Stimulated activated CD4-positive, alpha-beta T cell treated with anti-CD3 and anti-CD28 coated beads, TNF-alpha, amount 100 ng/mL, for 48 hours (primary cell): Measurements from ENCODE around the gene GP9.
"Not testable (repeated sequence)": the region's sequence is repeated elsewhere in the genome, so short reads cannot be mapped to it uniquely, and the experiment has no call there.

Experiments
- DNase-seq, 3 donors: peaks; one replicate each; pipeline ENCODE4 v3.0.0-alpha.2; 2020; ENCODE audit warnings: low read depth in 3 of 3

The GP9 gene

GRCh38 chr3:129070086-129070885, 9.7 kb downstream of the GP9 start:
- no peak for DNase-seq

DNA sequence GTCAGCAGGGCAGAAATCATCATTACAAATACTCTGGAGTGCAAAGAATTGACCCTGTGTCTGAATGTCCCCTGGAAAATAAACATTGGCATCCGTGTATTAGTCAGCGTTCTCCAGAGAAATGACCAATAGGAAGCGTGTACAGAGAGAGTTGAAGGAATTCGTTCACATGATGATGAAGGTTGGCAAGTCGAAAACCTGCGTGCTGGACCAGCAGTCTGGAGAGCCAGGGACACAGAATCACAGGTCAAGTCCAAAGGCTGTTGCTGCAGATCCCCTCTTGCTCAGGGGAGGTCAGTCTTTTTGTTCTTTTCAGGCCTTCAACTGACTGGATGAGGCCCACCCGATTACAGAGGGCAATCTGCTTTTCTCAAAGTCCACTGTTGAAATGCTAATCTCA, 16.6 kb downstream of the GP9 start:
- DNase-seq: no peak

DNA sequence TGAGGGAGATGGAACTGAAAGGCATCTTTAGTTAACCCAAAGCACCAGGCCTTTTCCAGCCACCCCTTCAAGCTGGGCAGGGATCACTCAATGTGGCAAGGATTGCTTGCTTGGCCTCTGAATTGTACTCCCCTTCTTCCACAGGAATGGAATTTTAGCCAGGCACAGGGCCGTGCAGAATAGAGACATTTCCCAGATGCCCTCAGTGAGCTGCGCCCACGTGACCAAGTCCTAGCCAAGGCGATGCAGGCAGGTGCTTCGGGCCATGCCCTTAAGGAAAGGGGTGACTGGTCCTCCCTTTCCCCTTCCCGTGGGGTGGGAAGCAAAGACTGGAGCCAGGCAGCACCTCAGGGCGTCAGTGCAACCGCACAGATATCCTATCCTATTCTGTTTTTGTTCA, 17.9 kb downstream of the GP9 start:
- DNase-seq: no peak

DNA sequence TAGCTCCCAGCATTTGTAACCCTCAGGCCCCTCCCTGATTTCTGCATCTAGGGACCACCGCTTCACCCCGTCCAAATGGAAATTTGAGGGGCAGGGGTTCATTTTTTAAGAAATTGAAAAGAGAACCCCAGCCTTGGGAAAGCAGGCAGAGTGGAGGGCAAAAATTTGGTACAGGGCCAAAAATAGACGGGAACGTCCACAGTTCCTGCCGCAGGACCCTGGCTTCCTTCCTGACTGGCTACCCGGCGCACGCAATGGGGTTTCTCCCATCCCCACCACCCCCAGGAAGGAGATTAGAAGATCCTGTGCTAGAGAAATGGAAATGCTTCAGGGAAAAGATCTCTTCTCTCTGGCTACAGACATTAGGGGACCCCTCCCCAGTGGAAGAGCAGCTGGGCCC, 20.9 kb downstream of the GP9 start:
- DNase-seq: no peak

- no peak for DNase-seq
Observed at GRCh38 chr3:129082026-129082425, 21.4 kb downstream of the GP9 start.

DNA sequence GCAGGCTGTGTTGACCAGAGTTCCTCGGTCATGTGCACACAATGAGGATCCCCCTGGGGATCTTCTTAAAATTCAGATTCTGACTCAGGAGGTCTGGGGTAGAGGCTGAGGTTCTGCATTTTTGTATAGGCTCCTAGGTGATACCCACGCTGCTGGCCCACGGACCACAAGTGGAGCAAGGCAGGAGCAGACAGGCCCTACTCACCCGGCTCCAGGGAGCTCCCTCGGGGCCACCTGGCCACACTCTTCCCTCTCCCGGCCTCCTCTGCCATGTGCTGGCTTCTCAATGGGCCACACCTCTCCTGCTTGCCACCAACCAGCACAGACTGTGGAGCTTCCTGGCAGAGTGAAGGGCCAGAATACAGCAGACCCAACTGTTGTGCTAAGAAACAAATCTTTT, 23.9 kb downstream of the GP9 start:
- DNase-seq: no peak

DNA sequence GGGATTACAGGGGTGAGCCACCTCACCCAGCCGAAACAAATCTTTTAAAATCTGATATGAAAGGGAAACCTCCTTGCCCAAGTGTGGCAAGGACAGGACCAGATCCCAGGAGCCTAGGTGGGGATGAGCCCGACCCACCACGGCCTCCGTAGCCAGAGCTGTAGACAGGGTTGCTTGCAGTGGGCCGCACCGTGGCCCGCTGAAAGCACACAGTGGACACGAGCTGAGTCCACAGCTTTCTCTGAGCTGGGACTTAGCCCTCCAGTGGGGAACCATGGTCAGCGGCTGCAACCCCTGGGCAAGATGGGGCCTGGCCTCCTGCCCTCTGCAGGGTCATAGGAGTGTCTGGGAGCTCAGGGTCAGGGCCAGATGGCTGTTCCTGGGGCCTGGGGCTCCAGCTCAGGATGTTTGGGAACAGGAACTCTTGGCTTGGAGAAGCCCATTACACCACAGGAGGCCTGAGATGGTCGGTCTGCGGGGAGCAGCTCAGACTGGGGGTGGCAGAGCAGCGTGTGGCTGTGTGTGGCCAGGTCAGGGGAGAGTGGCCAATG, 24.7 kb downstream of the GP9 start:
- no peak for DNase-seq

- no peak for DNase-seq
Observed at GRCh38 chr3:129085818-129086217, 25.2 kb downstream of the GP9 start.

DNA sequence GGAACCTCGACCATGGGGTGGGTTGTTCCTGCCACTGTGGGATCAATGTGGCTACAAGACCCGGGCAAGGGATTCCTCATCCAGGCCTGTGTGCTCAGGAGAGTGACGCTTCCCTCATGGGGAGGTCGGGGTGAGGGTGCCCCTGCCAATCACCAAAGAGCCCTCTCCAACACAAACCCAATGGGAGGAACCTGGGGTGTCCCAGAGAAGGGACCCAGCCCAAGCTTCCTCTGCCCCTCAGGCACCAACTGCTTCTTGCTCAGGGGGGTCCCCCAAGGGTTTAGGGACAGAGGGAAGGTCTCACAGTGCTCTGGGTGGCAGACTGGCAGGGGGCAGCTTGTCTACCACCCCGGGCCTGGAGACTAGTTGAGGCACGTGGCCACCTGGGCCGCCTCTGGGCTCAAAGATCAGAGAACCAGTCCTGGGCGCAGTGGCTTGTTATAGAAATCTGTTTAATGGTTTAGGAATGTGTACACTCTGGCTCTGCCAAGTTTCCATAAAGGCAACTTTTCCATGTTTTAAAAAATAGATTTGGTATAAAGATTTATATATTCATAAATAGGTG, 26.6 kb downstream of the GP9 start:
- DNase-seq: no peak

GRCh38 chr3:129087904-129088303, 27.3 kb downstream of the GP9 start:
- not testable (repeated sequence) for DNase-seq

DNA sequence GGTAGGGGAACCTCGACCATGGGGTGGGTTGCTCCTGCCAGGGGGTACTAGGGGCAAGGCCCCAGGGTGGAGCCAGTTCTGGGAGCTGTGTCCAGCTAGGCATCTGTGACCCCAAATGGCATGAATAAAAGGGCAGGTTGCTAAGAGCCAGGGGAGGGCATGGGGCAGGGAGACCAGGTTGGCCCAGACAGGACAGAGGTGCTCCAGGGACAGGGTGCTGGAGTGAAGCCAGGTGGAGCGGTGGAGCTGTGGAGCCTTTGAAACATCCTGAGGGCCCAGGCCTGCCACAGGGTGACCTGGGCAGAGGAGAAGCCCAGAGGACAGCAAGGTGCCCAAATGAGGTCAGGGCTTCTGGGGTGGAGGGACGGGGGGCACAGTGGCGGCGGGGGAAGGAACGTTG, 27.7 kb downstream of the GP9 start:
- DNase-seq: not testable (repeated sequence)

- no peak for DNase-seq
Observed at GRCh38 chr3:129095285-129095684, 34.7 kb downstream of the GP9 start.

DNA sequence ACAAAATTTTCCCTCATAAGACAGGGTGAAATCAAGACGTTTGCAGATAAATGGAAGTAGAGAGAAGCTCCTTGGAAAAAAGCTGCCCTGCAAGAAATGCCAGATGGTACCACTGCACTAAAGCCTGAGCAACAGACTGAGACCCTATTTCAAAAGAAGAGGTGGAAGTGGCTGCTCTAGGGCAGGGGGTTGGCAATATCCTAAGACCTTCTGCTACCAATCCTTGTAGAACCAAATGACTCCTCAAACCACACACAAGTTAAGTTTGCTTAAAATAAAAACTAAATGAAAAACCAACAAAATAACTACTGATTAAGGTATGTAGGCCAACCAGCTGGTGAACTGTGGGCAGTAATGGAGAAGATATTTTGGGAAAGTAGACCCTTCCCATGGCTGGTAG, 39.7 kb downstream of the GP9 start:
- DNase-seq: no peak

DNA sequence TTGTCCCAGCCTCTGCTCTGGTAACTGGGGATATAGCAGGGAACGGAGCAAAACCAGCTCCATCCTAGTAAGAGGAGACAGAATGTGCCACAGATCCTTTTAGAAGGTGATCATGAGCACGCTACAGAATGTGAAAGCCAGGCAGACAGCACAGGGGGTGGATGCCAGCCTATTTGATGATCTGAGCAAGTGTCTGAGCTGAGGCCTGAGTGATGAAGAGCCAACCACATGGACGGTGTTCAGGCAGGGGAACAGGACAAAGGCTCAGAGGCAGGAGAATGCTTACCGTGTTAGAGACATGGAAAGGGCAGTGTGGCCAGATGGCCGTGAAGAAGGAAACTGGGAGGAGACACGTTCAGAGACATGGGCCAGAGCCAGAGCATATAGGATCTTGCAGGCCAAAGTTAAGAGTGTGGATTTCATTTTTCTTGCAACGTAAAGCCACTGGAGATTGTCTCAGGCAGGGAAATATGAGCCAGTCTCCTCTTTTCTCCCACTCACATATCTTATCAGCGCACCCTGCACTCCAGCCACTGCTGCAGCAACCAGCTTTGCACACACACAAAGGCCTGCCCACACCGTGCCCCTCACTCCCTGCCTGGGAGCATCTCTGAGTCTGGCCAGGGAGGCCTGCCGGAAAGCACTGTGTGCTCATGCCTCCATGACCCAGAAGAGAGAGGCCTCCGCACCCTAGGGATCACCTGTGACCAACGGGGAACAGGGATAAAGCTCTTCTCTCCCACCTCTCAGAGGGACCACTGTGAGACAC, 41.0 kb downstream of the GP9 start:
- DNase-seq: no peak

- no peak for DNase-seq
Observed at GRCh38 chr3:129103296-129103695, 42.7 kb downstream of the GP9 start.

- DNase-seq: no peak
Observed at GRCh38 chr3:129104051-129104450, 43.5 kb downstream of the GP9 start.

- no peak for DNase-seq
Observed at GRCh38 chr3:129104498-129105079, 44.0 kb downstream of the GP9 start.

DNA sequence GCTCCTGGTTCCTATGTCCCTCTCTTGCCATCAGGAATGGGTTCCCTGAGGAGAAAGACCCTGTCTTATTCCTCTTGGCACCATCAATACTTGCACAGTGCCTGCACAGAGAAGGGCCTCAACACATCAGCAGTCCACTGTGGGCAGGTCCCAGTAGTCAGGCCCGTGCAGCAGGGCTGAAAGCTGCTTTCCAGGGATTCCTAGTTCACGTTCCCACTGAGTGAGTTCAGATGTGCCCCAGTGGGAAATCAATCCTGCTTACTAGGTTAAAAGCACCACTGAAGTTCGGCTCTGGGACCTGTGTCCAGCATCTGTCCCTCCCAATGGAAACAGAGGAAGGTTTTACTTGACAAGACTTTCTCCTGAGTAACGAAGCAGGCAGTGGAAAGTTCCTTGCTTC, 45.3 kb downstream of the GP9 start:
- DNase-seq: no peak

DNA sequence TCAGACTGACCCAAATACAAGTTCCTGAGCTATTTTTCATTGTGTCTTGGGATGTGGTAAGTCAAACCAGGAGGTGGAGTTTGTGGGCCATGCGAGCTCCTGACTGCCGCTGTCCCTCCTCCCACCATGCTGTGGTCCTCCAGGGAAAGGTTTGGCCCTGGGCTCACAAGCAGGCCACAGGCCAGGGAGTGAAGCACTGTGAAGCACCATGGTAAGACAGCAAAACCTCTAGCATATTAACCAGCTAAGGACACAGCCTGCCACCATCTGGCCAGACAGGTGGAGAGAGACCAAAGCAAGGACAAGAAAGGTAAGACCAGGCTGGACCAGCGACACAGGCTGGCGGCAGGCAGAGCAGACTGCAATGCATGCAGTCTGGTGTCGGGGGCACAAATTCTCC, 45.7 kb downstream of the GP9 start:
- no peak for DNase-seq

GRCh38 chr3:129106866-129107565, 46.4 kb downstream of the GP9 start:
- no peak for DNase-seq

DNA sequence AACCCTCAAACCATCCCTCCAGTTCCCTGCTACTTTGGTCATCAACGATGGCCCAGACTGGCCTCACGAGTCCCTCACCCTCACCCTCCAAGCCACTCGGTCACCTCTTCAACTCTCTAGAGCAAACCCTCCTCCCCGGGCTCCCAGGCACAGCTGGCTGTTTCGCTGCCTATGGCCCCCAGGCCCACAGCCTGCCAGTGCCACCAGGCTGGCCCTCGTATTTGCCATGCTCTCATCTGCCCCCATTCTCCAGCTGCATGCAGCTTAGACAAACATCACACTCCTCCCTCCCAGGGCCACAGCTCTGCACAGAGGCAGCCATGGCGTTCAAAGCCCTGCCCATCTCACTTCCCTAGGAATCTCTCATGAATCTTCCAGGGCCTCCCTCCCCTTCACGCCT, 47.2 kb downstream of the GP9 start:
- DNase-seq: no peak
